Activated CD8-positive, alpha-beta memory T cell treated with anti-CD3 and anti-CD28 coated beads, Interleukin-2, amount 50 U/mL, for 1 hour (primary cell): Measurements from ENCODE around the gene ACP1.

Source experiments
- DNase-seq: peaks from one replicate; pipeline ENCODE4 v3.0.0-alpha.2; 2020; ENCODE audit errors: extremely low read depth

ACP1 gene

DNA sequence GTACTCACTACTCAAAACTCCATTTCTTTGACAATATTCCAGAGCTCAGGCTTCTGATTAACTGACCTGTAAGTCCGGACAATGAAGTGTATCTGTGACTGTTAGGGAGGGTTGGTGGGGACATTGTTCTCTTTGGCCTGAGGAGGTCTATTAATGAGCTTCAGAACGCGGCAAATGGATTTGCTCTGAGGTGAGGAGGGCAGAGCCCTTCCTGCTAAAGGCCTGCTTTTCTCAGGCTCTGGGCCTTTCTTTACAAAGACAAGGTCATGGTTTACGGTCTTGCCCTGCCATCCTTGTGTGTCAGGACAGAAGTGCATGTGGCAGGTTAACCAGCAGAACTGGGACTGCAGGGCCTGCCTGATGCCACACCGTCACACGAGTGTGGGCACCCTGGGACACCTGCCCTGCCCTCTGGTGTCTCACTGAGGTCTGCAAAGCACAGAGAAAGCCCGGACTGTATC, 15.9 kb downstream of the ACP1 start:
- DNase-seq: no peak

DNA sequence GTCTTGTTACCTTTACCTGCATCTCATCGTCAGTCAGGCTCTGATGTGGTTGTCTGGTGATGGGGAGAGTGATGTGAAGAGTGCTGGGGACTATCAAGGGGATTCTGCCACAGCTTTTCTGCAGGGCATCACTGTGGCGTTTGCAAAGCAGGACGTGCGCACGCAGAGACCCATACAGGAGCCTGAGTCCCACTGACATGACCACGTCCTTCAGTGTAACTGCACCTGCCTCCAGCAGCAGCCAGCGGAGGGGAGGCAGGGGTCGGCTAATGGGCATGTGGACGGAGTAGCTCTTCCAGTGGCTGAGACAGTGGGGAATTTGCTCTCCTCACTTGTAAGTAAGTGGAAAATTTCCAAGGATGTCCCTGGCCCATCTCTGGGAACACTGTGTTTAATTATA, 16.6 kb downstream of the ACP1 start:
- DNase-seq: no peak

DNA sequence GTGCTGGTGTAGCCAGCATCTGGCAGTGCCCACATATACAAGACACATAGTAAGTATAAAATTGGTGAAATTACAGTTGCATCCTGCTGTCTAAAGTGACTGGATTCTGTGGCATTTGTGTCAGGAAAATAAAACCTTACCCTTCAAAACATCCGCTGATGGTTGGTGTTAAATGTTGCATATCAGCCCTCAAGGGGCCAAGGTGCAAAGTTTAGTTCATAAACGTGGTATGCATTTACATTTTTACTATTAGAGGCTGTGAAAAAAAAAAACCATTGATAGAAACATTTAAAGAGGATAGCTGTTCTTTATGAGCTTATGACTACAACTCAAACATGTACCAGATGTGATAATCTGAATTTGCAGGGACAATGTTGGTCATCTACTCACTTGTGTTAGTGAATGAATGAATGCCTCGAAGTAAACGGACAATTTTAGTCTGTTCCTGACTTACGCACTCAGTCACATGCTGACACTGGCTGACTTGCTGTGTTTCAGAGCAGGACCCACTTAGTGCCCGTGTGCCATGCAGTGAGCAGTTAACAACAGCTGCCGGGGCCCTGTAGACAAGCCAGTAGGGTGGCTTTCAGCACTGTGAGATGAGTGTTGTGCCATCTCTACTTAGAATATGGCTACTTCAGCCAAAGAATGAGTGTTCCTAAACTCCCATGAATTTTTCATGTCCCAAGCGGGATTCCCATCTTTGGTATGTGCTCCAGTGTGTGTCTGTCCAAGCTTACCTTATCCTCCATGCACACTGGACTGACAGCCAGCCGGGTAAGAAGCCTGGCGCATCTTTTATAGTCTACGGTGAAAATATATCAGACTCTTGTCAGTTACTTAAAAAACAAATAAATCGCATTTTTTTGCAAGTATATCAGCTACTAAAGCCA, 17.9 kb downstream of the ACP1 start:
- no peak for DNase-seq

DNA sequence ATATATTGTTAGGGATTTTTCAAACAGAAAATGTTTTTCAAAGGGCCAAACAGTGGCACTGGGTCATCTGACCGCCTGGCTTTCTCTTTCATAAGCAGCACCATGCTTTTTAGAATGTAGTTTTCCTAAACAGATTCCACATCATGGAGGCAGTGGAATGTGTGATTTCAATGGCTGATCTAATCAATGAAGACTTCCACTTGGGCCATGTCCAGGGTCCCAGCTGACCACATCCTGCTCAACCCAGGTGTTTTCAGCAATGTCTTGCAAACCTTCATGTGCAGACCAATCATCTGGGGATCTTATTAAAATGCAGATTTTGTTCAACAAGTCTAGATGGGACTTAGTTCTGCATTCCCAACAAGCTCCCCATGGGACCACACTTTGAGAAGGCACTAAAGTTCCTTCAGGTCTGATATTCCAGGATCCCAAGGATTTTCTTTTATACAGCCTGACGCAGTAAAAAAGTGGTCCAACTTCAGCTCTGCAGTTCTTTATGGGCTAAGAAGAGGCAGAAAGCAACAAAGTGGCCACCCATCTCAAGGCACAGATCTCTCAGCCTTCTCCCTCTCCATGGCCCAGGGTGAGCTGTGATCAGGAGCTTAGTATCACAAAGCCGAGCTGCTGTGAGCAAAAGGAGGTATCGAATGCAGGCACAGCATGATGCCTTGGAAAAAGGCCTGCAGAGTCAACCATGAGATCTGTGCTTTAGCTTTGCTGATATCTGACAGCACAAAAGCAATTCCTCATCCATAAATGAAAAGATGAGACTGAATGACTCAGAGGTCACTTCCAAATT, 19.4 kb downstream of the ACP1 start:
- no peak for DNase-seq

DNA sequence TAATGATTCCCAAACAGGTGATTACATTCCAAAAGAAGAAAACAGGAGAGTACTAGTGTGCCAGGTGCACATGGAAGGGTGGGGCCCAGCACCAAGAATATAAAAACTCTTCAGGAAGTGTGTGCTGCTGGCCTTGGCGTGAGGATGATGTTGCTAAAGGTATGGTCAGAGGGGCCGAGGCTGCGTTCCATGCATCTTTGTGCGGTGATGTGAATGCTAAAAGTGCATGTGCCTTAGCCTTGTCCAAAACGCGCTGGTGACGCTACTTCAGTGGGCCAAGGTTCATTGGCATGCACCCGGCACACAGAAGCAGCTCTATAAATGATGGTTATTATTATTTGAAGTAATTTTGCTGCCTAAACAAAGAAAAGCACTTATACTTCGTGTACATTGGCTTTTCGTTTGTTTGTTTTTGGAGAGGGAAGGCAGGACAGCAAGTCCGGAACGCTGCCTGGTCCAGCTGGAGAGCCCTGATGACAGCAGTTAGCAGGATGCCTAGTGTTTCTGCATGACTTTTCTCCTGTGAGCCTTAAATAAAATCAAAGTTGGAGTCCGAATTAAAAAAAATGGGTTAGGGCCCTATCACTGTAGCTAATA, 20.2 kb downstream of the ACP1 start:
- no peak for DNase-seq

DNA sequence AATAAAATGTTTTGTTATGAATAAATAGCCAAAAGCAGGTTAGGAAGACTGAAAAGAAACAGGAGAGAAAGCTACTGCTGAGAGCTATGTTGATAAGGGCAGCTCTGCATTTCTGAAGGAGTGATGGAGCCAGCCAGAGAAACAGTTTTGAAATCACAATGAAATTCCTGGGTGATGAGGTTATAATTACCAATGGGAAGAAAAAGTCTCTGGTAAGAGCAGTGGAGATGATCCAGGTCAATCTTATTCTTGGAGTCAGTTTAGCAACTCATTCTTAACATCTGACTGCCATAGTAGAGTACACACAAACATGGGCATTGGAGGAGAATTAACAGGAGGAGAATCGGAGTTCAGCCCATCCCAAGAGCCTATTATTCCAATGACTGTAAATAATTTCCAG, 20.8 kb downstream of the ACP1 start:
- no peak for DNase-seq

DNA sequence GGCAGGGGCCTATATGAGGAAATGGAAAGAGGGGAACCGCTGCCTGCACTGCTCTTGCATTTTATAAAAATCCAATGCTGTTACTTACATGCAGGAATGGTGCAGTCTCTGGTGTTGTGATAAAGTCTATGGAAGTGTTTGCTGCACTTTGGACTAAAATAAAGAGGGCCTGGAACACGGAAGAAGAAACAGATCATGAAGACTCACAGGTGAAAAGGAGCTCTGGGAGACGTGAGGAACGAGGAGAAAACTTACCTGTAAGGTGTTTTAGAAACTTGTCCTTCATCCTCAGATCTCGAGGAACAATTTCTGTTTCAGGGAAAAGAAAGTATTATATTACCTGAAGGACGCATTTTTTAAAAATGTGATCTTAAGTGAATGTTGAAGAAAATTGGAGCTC, 21.3 kb downstream of the ACP1 start:
- no peak for DNase-seq

DNA sequence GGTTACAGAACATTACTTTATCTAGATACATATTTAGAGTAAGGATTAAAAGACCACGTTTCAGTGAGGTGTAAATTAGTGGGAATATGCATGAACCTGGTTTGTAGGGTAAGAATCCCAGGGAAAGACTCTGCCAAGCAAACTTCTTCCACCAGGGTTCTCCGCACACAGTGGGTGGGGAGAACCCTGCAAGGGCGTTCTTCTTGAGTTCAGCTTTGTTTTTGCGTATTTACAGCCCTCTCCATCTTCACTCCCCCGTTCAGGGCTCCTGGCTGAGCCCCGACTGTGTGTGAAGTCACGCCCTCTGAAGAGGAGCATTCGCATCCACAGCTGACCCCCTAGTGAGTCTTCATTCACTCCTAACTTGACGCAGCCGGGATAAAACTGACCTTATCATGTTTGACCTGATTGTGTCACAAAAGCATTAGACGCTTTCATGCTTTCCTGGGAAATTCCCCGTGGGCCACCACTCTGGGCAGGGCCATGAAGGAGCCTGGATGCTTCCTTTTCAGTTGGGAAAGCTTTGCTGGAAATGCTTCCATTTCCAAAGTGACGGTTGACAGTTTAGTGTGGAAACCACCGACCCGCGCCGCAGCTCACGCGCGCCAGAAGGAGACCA, 22.1 kb downstream of the ACP1 start:
- no peak for DNase-seq

DNA sequence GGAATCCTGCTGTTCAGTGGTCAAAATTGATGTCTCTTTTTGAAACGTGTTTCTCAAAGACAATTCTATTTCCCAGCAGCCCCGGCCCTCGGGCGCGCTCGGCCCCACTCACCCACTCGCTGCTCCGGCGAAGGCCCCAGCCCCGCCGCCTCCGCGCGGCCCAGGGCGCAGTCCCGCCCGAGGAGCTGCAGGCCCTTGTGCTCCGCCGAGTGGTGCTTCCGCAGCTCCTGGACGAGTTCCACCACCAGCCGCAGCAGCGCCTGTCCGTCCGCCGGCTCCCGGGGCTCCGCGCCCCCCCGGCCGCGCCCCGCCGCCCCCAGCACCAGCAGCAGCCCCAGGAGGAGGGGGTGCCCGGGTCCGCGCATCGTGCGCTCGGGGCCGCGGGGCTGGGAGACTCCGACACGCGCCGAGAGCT, 22.7 kb downstream of the ACP1 start:
- DNase-seq: no peak

DNA sequence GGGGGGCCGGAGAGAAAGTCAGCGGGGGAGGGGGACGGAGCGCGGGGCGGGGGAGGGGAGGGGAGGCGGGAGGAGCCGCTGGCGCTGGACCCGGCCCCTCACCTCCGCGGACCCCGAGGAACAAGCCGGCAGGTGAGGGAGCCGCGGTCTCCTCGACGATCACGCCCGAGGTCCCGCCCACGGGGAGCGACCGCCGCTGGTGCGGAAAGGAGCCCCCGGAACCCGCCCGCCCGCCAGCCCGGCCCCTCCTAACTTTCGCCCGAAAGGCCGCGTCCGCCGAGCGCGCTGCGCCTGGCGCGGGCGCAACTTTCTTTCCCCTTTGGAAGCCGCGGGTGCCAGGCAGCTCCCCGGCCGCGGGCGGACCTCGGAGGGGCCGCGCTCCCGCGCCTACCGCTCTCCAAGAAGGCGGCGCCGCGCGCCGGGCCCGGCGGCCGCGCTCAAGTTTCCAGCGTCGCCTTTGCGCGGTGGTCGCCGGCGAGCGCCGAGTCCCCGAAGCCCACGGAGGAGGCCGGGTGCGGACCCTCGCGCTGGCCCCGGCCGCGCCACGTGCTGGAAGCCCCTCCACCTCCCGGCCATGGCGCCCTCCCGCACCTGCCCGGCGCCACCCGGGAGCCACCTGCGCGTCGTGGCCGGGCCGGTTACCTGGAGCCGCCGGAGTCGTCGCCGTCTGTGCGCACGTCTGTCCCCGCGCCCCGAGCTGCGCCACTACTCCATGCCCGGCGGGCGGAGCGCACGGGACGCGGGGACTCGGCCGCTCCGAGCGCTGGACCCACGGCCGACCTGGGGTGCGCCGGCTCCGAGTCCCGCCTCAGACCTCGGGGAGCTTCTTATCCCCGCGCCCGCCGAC, 23.4 kb downstream of the ACP1 start, which contains the start of gene ALKAL2:
ALKAL2 (minus strand) TSS at position 181 of the 847 bp plus-strand sequence. CDS start 256 bp downstream, outside the sequence.
- DNase-seq: no peak

DNA sequence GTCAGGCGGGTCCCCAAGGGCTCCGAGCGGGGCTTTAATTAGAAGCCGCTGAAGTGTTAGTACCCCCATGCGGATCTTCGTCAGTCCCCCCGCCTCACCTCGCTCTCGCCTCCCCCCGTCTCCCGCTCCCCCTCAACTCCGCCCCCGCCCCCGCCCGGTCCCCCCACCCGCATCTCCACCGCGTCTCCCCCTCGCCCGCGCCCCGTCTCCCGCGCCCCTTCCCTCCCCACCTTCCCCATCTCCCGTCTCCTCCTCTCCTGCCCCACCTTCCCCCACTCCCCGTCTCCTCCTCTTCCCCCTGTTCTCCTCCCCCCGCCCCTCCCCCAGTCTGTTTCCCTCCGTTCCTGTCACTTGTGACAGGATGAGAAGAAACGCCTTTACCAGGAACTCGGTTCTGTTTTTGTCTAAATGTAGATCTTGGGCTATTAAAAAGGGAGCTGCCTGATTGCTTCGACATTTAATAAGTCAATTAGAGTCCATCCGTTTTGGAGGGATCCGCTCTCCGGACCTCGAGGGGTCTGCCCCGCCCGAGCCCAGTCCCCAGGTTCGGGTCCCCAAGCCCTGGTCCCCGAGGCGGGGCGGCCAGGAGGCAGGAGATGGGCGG, 24.1 kb downstream of the ACP1 start:
- DNase-seq: no peak

DNA sequence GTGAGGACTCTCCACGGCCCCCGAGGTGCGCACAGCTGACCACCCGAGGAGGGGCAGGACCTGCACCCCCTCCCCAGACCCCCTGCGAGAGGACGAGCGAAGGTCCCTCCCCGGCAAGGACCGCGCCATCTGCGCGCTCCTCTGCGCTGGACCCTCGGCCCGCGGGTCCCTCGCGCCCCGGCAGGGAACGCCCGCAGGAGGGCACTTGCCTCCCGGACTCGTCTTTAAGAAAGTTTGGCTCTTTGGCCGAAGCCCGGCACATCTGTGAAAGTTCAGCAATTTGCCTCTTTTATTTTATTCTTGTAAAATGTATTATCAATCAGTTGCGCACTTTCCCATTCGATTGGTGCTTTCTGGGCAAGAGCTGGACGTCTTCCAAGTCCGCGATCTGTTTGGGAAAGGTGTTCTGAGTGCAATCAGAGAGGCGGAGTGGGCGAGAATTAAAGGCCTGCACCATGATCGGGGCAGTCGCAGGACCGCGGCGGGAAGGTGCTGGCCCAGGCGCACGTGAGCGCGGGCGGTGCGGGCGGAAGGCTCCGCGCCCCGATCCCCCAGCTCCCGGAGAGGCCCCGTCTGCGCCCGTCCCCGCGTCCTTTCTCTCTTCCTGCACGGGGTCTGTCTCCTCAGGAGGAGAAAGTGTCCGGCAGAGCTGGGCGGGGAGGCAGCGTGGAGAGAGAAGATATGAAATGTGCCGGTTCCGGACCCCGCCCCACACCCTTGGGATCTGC, 24.8 kb downstream of the ACP1 start:
- no peak for DNase-seq

DNA sequence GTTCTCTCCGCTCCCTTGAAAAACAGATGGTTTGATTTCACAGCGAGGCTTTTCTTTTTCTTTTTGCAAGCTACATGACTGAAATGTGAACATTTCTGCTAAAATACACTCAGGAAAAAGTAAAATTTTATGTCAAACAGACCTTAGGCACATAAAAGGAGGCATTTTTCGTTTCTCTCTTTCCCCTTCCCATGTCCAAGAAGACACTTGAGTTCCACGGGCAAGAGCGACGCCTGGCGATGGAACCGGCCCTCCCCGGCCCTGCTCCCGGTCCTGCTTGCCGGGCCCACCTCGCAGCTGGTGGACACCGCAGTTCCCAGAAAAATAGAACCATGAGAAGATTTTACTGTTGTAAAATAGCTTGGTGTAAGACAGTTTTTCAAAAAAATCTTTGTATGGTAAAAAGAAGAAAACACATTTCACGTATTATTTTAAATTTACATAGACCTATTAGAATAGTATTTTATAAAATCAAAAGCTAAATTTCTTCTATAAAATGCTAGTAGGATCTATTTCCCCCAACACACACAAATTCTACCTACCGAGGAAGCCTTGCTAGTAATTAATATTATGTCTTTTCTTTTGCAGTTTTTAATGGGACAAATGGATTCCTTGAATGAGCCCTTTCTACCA, 25.5 kb downstream of the ACP1 start:
- DNase-seq: no peak

DNA sequence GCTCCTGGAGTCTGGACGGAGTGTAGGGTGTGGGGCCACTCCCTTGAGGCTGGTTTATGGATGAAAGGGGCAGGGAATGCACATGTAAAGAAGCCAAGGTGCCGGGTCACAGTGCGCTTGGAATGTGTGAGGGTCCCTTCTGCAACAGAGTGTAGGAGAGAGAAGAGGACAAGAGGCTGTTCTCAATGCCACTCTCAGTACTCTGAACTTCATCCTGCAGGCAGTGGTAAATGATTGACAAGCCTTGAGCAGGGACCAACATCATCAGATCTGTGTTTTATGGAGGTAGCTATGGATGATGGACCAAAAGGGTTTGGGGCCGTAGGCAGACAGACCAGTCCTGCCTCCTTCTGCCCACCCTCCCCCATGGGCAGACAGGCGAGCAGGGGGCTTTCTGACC, 30.3 kb downstream of the ACP1 start:
- DNase-seq: no peak

DNA sequence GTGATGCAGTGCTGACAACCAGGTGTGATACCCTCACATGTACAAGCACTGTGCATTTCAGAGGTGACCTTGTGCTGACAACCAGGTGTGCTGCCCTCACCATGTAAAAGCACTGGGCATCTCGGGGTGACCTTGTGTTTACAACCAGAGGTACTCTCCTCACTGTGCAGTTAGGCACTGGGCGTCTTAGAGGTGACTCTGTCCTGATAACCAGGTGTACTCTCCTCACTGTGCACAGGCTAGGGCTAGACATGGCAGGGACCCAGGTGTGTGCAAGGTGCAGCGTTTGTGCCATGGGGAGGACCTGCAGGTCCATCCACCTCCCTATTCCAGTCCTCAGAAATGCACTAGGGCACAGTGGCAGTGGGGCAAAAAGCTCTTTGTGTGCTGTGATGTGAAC, 31.6 kb downstream of the ACP1 start:
- no peak for DNase-seq

DNA sequence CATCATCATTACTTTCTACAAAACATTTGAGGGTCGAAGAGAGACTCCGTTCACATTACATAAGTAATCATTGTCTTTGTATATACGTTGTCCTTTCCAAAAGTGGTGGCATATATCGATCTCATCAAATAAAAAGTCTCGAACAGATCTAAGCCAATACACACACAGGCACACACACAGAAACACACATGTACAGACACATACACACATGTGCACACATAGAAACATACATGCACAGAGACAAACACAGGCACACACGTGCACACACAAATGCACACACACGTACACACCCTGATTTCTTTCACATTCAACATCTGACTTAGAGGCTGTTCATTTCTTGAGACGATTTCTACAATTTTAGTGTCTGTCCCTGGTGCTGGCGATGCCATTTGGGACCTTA, 40.6 kb downstream of the ACP1 start:
- no peak for DNase-seq

DNA sequence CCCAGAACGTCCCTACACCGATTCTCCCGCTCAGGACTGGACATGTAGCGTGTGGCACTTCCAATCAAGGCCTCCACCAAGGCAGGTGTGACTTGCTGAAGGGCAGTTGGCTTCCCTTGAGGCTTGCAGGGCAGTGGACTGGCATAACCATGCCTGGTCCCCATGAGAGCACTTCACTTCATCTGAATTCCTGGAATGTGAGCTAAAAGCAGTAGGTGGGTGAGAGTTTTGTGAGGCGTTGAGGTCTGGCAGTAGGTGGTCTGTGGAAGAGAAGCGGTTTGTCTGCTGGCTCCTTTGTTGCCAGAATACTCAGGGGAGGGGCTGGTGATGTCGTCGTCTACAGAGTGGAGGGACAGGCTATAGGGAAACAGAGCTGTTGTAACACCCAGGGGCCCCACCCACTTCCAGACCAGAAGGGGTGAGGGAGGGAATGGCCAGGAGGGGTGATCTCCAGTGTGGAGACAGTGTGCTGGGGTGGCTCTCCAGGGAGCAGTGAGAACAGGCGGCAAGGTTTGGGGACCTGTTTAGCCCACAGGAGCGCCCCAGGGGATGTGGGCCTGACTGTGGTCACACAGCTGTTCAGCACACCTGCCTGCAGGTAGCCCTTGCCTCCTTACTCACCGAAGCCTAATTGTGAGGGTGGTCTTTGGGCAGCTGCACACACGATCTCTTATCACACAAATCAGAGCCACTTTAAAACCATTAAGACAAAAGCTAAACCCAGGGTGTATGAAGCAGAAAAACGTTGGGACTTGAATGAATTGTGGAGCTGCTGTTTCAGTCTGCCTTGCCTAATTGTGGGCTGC, 44.6 kb downstream of the ACP1 start:
- no peak for DNase-seq

DNA sequence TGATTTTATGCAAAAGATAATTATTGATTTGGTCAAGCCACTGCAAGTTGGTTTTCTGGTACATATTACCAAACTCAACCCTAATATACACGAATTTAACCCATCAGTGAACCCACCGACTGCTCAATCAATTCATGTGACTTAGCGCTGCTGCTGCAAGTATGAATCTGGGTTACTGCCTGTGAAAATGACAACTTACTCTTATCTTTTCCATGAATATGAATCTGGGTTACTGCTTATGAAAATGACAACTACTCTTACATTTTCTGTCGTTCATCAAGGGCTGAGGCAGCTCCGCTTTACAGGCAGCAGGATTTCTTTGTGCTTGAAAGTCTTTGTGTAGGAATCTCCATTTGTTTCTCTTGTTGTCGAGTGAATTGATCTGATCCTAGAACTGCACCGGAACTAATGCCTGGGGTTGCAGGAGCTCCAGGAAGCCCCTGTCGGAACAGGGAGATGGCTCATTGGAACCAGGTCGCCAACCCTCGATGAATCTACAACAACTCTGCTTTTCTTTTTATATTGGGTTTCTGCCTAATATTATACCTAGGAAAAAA, 45.3 kb downstream of the ACP1 start:
- DNase-seq: no peak
